Body of pancreas (tissue), 4 donors: ENCODE measurements around the gene KPNA3. TPM values are rescaled to one million over a fixed set of nuclear protein-coding genes. Genes with fewer than 3 reads are reported as not detected.

Source experiments
- ATAC-seq: fragments of 150-250 bp; one replicate; pipeline ENCODE4 v1.9.1; 2016
- DNase-seq, 4 donors: peaks; one replicate each; pipeline ENCODE4 v3.0.0-alpha.2; 2019
- H3K27ac ChIP-seq, 4 donors: fragments of 200-600 bp; sonication (generic); 1 replicate in 3 of 4; 2 replicates in 1 of 4; pipeline versions ENCODE4 v1.5.1 to v1.6.1; 2016 to 2019; ENCODE audit warnings: mild to moderate bottlenecking in 1 of 4, mixed read lengths in 1 of 4, moderate library complexity in 1 of 4
- H3K27me3 ChIP-seq, 2 donors: fragments of 200-600 bp; sonication (generic); one replicate each; pipeline ENCODE4 v1.6.0; 2016; ENCODE audit warnings: mild to moderate bottlenecking in 1 of 2
- H3K36me3 ChIP-seq, 2 donors: fragments of 200-600 bp; sonication (generic); replicated peaks in 1 of 2; 2 replicates each; pipeline ENCODE4 v1.5.1; 2016; ENCODE audit warnings: low read depth in 2 of 2; ENCODE audit not compliant: insufficient read depth in 1 of 2
- H3K4me1 ChIP-seq: fragments of 200-600 bp; sonication (generic); one replicate; pipeline ENCODE4 v1.6.0; 2016
- H3K4me3 ChIP-seq, 2 donors: fragments of 200-600 bp; sonication (generic); 1 replicate in 1 of 2; 2 replicates in 1 of 2; pipeline ENCODE4 v1.5.1; 2016 to 2019
- H3K9me3 ChIP-seq, 3 donors: fragments of 200-600 bp; sonication (generic); 1 replicate in 2 of 3; 2 replicates in 1 of 3; pipeline ENCODE4 v1.5.1; 2016
- POLR2A ChIP-seq, 3 donors: fragments of 450-650 bp; IDR thresholded peaks; one replicate each; pipeline ENCODE4 v1.6.1; 2016; ENCODE audit warnings: antibody characterized with exemption in 3 of 3, mild to moderate bottlenecking in 2 of 3
- WGBS, 2 donors: methylation state at CpG; one replicate each; pipeline ENCODE4 v1.1.5; 2017; 5-methylcytosine and 5-hydroxymethylcytosine counted together
- intact Hi-C: fragments of 100-400 bp; cut with DNase I; formaldehyde crosslinking; loops from one replicate; pipeline ENCODE4 v1.15.1; 2023
- total RNA-seq, 2 donors: library from RNA; depleted of rRNA; stranded (reverse); fragments of >200 nt; gene quantifications; one replicate each; pipeline ENCODE4 v1.1.0, GENCODE V29; 2016
- TF ChIP-seq, protein P1 (sequence below), 7 experiments: fragments of 450-650 bp in 4 of 7; fragments of 200-600 bp in 3 of 7; sonication (generic) in 3 of 7; IDR thresholded peaks; one replicate each; pipeline ENCODE4 v1.5.1; 2016 to 2019; ENCODE audit warnings: antibody characterized with exemption in 7 of 7

The KPNA3 gene
- total RNA-seq, 2 donors from 2014 or later: 6.3 to 10.9 TPM

DNA sequence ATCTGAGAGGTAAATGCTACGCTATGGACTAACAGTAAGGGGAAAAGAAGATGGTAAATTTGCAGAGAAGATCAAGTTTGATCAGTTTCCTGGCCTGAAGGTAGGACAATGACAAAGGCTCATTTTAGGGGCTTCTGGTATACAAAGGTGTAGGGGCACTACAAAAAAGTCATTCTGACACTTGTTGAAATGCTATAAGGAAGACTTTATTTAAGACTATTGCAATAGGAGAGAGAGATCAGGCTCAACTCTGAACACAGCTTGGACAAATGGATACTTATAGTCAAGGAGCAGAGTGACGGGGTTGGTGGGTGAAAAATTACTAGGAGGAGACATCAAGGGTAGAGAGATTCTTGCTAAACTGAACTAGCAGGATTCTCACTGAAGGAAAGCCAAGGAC, 37.2 kb upstream of the KPNA3 start:
- Histone ChIP-seq H3K36me3 (no peaks in the 10 kb centered on the region), H3K9me3 (no peaks in the 10 kb centered on the region), H3K4me1 (no peaks in the 10 kb centered on the region), H3K27me3 (no peaks in the 10 kb centered on the region), H3K4me3 (no peak overlapping the region), H3K27ac (no peak overlapping the region)
- TF ChIP-seq POLR2A (IDR thresholded peaks at IDR 0.05): no peak
- TF ChIP-seq, protein P1, sequence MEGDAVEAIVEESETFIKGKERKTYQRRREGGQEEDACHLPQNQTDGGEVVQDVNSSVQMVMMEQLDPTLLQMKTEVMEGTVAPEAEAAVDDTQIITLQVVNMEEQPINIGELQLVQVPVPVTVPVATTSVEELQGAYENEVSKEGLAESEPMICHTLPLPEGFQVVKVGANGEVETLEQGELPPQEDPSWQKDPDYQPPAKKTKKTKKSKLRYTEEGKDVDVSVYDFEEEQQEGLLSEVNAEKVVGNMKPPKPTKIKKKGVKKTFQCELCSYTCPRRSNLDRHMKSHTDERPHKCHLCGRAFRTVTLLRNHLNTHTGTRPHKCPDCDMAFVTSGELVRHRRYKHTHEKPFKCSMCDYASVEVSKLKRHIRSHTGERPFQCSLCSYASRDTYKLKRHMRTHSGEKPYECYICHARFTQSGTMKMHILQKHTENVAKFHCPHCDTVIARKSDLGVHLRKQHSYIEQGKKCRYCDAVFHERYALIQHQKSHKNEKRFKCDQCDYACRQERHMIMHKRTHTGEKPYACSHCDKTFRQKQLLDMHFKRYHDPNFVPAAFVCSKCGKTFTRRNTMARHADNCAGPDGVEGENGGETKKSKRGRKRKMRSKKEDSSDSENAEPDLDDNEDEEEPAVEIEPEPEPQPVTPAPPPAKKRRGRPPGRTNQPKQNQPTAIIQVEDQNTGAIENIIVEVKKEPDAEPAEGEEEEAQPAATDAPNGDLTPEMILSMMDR (IDR thresholded peaks at IDR 0.05): no peak
- ATAC-seq: no peak
- DNase-seq: no peak
- intact Hi-C loops: no loop called here
- 93 to 99% methylated on average over 2 of the region's 2 CpGs for WGBS, 2 donors

DNA sequence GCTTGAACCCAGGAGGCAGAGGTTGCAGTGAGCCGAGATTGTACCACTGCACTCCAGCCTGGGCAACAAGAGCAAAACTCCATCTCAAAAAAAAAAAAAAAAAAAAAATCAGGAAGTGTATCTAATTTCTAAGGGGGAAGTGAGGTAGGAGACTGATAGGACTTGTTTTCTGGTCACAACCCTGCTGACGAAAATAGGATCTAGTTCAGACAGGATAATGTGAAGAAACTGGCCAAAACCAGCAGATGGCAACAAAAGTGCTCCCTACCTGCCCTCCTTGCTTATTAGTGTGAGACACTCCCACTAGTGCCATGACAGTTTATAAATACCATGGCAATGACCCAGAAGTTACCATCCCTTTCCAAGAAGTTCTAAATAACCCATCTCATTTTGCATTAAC, 36.0 kb upstream of the KPNA3 start:
- intact Hi-C loops: no loop called here
- DNase-seq (no peak), ATAC-seq (no peak)
- H3K27me3 ChIP-seq: no peaks in the 10 kb centered on the region
- WGBS, 2 donors: 69 to 91% methylated on average over 2 of the region's 2 CpGs
- no peak overlapping the region for H3K27ac ChIP-seq
- no peak overlapping the region for H3K4me3 ChIP-seq
- no peaks in the 10 kb centered on the region for H3K36me3 ChIP-seq
- no peaks in the 10 kb centered on the region for H3K9me3 ChIP-seq
- TF ChIP-seq, protein P1 (IDR thresholded peaks at IDR 0.05): no peak
- no peak for TF ChIP-seq POLR2A (IDR thresholded peaks at IDR 0.05)
- H3K4me1 ChIP-seq: no peaks in the 10 kb centered on the region

DNA sequence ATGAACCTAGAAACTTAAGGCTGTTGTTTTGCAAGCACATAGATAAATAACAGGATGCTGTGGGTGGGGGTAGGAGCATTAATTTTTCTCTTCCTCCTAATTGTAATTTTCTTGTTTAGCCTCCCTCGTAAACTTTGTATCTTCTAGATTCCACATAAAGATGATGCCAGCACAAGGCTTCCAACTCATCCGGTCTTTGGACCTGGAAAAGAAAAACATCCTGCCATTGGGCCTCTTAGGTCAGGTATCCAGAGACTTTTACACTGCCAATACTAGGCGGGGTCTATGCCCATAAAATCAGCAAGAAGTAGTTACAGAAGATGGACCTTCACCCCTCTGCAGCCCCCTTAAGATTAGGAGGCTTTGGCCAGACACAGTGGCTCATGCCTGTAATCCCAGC, 35.4 kb upstream of the KPNA3 start:
- intact Hi-C loops: no loop called here
- no peak overlapping the region for H3K4me3 ChIP-seq

DNA sequence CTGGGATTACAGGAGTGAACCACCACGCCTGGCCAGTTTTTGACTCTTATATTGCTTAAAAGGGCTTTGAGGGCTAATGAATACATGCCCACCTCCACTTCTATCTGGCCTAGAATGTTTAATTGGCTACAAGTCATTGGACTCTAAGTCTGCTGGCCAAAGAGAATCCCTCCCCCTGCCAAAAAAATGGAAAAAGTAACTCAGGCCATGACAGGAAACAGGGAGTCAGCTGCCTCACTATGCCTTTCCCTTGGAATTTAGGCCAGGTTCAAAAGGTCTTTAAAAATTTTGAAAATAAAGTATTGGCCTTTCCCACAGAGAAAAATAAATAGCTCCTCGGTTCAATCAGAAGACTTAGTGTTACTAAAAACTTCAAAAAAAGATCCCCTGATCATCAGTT, 34.9 kb upstream of the KPNA3 start:
- DNase-seq (no peak), ATAC-seq (no peak)
- no peaks in the 10 kb centered on the region for H3K4me1 ChIP-seq
- H3K9me3 ChIP-seq: no peaks in the 10 kb centered on the region
- no peaks in the 10 kb centered on the region for H3K36me3 ChIP-seq
- 80 to 83% methylated on average over 2 of the region's 2 CpGs for WGBS, 2 donors
- H3K27ac ChIP-seq: no peak overlapping the region
- intact Hi-C loops: no loop called here
- no peak overlapping the region for H3K4me3 ChIP-seq
- H3K27me3 ChIP-seq: no peaks in the 10 kb centered on the region
- TF ChIP-seq, protein P1 (IDR thresholded peaks at IDR 0.05): no peak
- no peak for TF ChIP-seq POLR2A (IDR thresholded peaks at IDR 0.05)

More for the DNA sequence above, 35.4 kb upstream of the KPNA3 start:
- Histone ChIP-seq H3K27ac (no peak overlapping the region), H3K27me3 (no peaks in the 10 kb centered on the region), H3K4me1 (no peaks in the 10 kb centered on the region), H3K9me3 (no peaks in the 10 kb centered on the region), H3K36me3 (no peaks in the 10 kb centered on the region)
- ATAC-seq (no peak), DNase-seq (no peak)
- 77% methylated on average over 3 of the region's 3 CpGs for WGBS, 2 donors
- TF ChIP-seq, protein P1 (IDR thresholded peaks at IDR 0.05): no peak
- no peak for TF ChIP-seq POLR2A (IDR thresholded peaks at IDR 0.05)

DNA sequence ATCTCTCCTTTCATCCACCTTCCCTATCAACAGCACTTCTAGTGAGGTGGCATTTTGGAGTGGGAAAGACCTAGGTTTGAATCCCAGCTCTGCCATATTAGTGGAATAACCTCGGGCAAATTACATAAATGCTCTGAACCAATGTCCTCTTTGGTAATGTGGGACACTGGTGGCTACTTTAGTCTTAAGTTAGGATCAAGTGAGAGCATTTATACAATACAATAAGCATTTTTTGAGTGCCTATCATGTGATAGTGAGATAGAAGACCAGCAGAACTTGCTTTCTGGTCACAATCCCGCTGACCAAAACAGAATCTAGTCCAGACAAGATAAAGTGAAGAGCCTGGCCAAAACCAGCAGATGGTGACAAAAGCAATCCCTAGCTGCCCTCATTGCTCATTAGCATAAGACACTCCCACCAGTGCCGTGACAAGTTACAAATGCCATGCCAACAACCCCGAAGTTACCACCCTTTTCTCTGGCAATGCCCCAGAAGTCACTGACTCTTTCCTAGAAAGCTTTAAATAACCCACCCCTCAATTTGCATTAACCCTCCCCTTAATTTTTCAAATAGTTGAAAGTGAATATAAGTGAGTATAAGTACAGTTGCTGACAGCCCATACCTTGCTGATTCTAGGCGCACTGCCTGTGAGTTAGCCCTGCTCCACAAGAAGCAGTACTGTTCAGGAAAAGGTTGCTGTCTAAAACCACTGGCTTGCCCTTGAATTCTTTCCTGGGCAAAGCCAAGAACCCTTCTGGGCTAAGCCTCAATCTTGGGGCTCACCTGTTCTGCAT, 28.9 kb upstream of the KPNA3 start:
- Histone ChIP-seq H3K4me1 (peaks cover 4% of the 10 kb centered on the region), H3K36me3 (no peaks in the 10 kb centered on the region), H3K9me3 (no peaks in the 10 kb centered on the region), H3K27ac (no peak overlapping the region), H3K27me3 (no peaks in the 10 kb centered on the region), H3K4me3 (no peak overlapping the region)
- ATAC-seq: no peak
- intact Hi-C loops: no loop called here
- DNase-seq: no peak
- TF ChIP-seq, protein P1 (IDR thresholded peaks at IDR 0.05): no peak
- WGBS, 2 donors: 56 to 66% methylated on average over 5 of the region's 5 CpGs
